OCI-LY1 (cell line): ENCODE data around the gene AGAP1.

Source experiments
- H2AFZ ChIP-seq: fragments of 200-600 bp; sonication (generic), shearing (Covaris generic); 2 replicates; pipeline ENCODE4 v1.6.0; 2014; ENCODE audit warnings: antibody characterized with exemption, mild to moderate bottlenecking, low read length
- H3F3A ChIP-seq: fragments of 200-600 bp; sonication (generic), shearing (Covaris generic); 2 replicates; pipeline ENCODE4 v1.6.0; 2014; ENCODE audit warnings: mild to moderate bottlenecking, antibody characterized with exemption, low read length, moderate library complexity; ENCODE audit not compliant: insufficient read depth
- H3K27ac ChIP-seq: fragments of 200-600 bp; sonication (generic); 2 replicates; pipeline ENCODE4 v1.5.1; 2014; ENCODE audit warnings: low read length, mixed run types, mild to moderate bottlenecking, low read depth; ENCODE audit not compliant: poor library complexity, severe bottlenecking
- H3K27me3 ChIP-seq: fragments of 200-600 bp; sonication (generic); 2 replicates; pipeline ENCODE4 v1.6.0; 2014; ENCODE audit warnings: antibody characterized with exemption, mild to moderate bottlenecking, low read length, moderate library complexity; ENCODE audit not compliant: insufficient read depth
- H3K36me3 ChIP-seq: fragments of 200-600 bp; sonication (generic); 2 replicates; pipeline ENCODE4 v1.6.1; 2014; ENCODE audit warnings: mild to moderate bottlenecking, antibody characterized with exemption, low read length, moderate library complexity, mixed read lengths; ENCODE audit not compliant: insufficient read depth
- H3K4me1 ChIP-seq: fragments of 200-600 bp; sonication (generic); 2 replicates; pipeline ENCODE4 v1.5.1; 2014; ENCODE audit warnings: mild to moderate bottlenecking, low read length, moderate library complexity; ENCODE audit not compliant: insufficient read depth, severe bottlenecking
- H3K4me2 ChIP-seq: fragments of 200-600 bp; sonication (generic), shearing (Covaris generic); 2 replicates; pipeline ENCODE4 v1.6.1; 2014; ENCODE audit warnings: low read length
- H3K4me3 ChIP-seq: fragments of 200-600 bp; sonication (generic); 2 replicates; pipeline ENCODE4 v1.5.1; 2014; ENCODE audit warnings: low read length, low read depth, mild to moderate bottlenecking, mixed read lengths; ENCODE audit not compliant: poor library complexity, severe bottlenecking
- H3K79me2 ChIP-seq: fragments of 200-600 bp; shearing (Covaris generic); 2 replicates; pipeline ENCODE4 v1.6.1; 2016; ENCODE audit warnings: mixed run types, low read length, mixed read lengths; ENCODE audit not compliant: insufficient read depth
- H3K9ac ChIP-seq: fragments of 200-600 bp; sonication (generic), shearing (Covaris generic); 2 replicates; pipeline ENCODE4 v1.6.1; 2014; ENCODE audit warnings: mild to moderate bottlenecking, low read length, mixed read lengths
- H3K9me2 ChIP-seq: fragments of 200-600 bp; sonication (generic), shearing (Covaris generic); 2 replicates; pipeline ENCODE4 v1.6.1; 2014; ENCODE audit warnings: low read depth, mild to moderate bottlenecking, low read length, mixed read lengths
- H3K9me3 ChIP-seq: fragments of 200-600 bp; shearing (Covaris generic); 2 replicates; pipeline ENCODE4 v1.6.1; 2014; ENCODE audit warnings: low read length, mixed read lengths
- H4K20me1 ChIP-seq: fragments of 200-600 bp; sonication (generic), shearing (Covaris generic); 2 replicates; pipeline ENCODE4 v1.6.0; 2016; ENCODE audit warnings: mild to moderate bottlenecking, low read length; ENCODE audit not compliant: insufficient read depth
- CTCF ChIP-seq: fragments of 200-600 bp; sonication (generic), shearing (Covaris generic); IDR thresholded peaks from 2 replicates; pipeline ENCODE4 v1.5.1; 2017; ENCODE audit warnings: mild to moderate bottlenecking, antibody characterized with exemption, low read length, moderate library complexity, mixed read lengths
- EZH2 ChIP-seq: fragments of 200-600 bp; sonication (generic), shearing (Covaris generic); IDR thresholded peaks from 2 replicates; pipeline ENCODE4 v1.8.0; 2017; ENCODE audit warnings: borderline replicate concordance, mixed run types, mild to moderate bottlenecking, antibody characterized with exemption, low read length, moderate library complexity, mixed read lengths

The AGAP1 gene

GRCh38 chr2:236051351-236051750, 557.5 kb downstream of the AGAP1 start:
- H3F3A ChIP-seq = no peaks in the 10 kb centered on the region
- H3K9me2 ChIP-seq = no peaks in the 10 kb centered on the region
- H3K9me3 ChIP-seq = no peaks in the 10 kb centered on the region
- no peak overlapping the region for H3K4me2 ChIP-seq
- no peak for TF ChIP-seq CTCF
- TF ChIP-seq EZH2 = no peak
- no peaks in the 10 kb centered on the region for H3K4me1 ChIP-seq
- H4K20me1 ChIP-seq = no peaks in the 10 kb centered on the region
- H3K79me2 ChIP-seq = no peaks in the 10 kb centered on the region
- 0 out of 2 replicates have a peak, but pooled peaks cover 4% of the 10 kb centered on the region for H3K27me3 ChIP-seq
- H3K27ac ChIP-seq = no peak overlapping the region
- no peak overlapping the region for H2AFZ ChIP-seq
- no peak overlapping the region for H3K4me3 ChIP-seq
- H3K36me3 ChIP-seq = no peaks in the 10 kb centered on the region
- H3K9ac ChIP-seq = no peak overlapping the region

GRCh38 chr2:236051806-236052205, 558.0 kb downstream of the AGAP1 start:
- no peak overlapping the region for H2AFZ ChIP-seq
- no peak overlapping the region for H3K4me2 ChIP-seq
- no peak for TF ChIP-seq CTCF
- no peak for TF ChIP-seq EZH2
- H3K9me2 ChIP-seq = no peaks in the 10 kb centered on the region
- no peak overlapping the region for H3K9ac ChIP-seq
- H3K79me2 ChIP-seq = no peaks in the 10 kb centered on the region
- H3K36me3 ChIP-seq = no peaks in the 10 kb centered on the region
- no peaks in the 10 kb centered on the region for H3K9me3 ChIP-seq
- H3F3A ChIP-seq = no peaks in the 10 kb centered on the region
- H4K20me1 ChIP-seq = no peaks in the 10 kb centered on the region
- H3K4me1 ChIP-seq = no peaks in the 10 kb centered on the region
- H3K4me3 ChIP-seq = no peak overlapping the region
- no peak overlapping the region for H3K27ac ChIP-seq
- 0 out of 2 replicates have a peak, but pooled peaks cover 4% of the 10 kb centered on the region for H3K27me3 ChIP-seq

- Histone ChIP-seq H3K27me3 (0 out of 2 replicates have a peak, but pooled peaks cover 4% of the 10 kb centered on the region), H3K9me3 (no peaks in the 10 kb centered on the region), H3K9me2 (no peaks in the 10 kb centered on the region), H3K4me1 (no peaks in the 10 kb centered on the region), H3K4me3 (no peak overlapping the region), H3K4me2 (no peak overlapping the region), H3K27ac (no peak overlapping the region), H3K36me3 (no peaks in the 10 kb centered on the region), H3K79me2 (no peaks in the 10 kb centered on the region), H3F3A (no peaks in the 10 kb centered on the region), H3K9ac (no peak overlapping the region), H2AFZ (no peak overlapping the region), H4K20me1 (no peaks in the 10 kb centered on the region)
- TF ChIP-seq CTCF (no peak), EZH2 (no peak)
Observed at GRCh38 chr2:236052206-236052605, 558.4 kb downstream of the AGAP1 start.
